HG03432 (cell line): ENCODE data around the gene UBL5.
"Not testable (repeated sequence)": the region's sequence is repeated elsewhere in the genome, so short reads cannot be mapped to it uniquely, and the experiment has no call there.

Experiments used
- ATAC-seq: cut with Tn5 transposase; IDR thresholded peaks from one replicate; pipeline ENCODE4 v1.9.1; 2021; ENCODE audit warnings: mild to moderate bottlenecking, moderate library complexity; ENCODE audit not compliant: unreplicated experiment

UBL5 gene

GRCh38 chr19:9808855-9809824, 18.6 kb upstream of the UBL5 start:
- ATAC-seq: no peak

- no peak for ATAC-seq
Observed at GRCh38 chr19:9811139-9811538, 16.6 kb upstream of the UBL5 start.

- ATAC-seq: no peak
Observed at GRCh38 chr19:9818175-9818733, 9.5 kb upstream of the UBL5 start.

GRCh38 chr19:9818734-9819595, 8.8 kb upstream of the UBL5 start, which contains the start of gene FBXL12:
Gene FBXL12 (minus strand): TSS chr19:9819079. CDS start chr19:9818813, 266 bp downstream.
- peak; percentile 86 for ATAC-seq

GRCh38 chr19:9819596-9819909, 8.2 kb upstream of the UBL5 start:
- no peak for ATAC-seq

- not testable (repeated sequence) for ATAC-seq
Observed at GRCh38 chr19:9820034-9820433, 7.7 kb upstream of the UBL5 start.

GRCh38 chr19:9823816-9824215, 3.9 kb upstream of the UBL5 start:
- no peak for ATAC-seq

- no peak for ATAC-seq
Observed at GRCh38 chr19:9828551-9829063, 889 bp downstream of the UBL5 start.

- ATAC-seq: no peak
Observed at GRCh38 chr19:9834307-9834725, 6.6 kb downstream of the UBL5 start.

- peak; percentile 91 for ATAC-seq
Observed at GRCh38 chr19:9834726-9835506, 7.2 kb downstream of the UBL5 start, which contains the start of gene PIN1. Gene PIN1 (plus strand): TSS chr19:9835318. CDS start chr19:9835345, 27 bp downstream.

GRCh38 chr19:9835507-9835949, 7.8 kb downstream of the UBL5 start:
- ATAC-seq: peak; percentile 17

GRCh38 chr19:9836021-9836420, 8.3 kb downstream of the UBL5 start:
- ATAC-seq: no peak

GRCh38 chr19:9838324-9838723, 10.6 kb downstream of the UBL5 start:
- ATAC-seq: no peak

GRCh38 chr19:9839415-9839814, 11.7 kb downstream of the UBL5 start:
- no peak for ATAC-seq

- no peak for ATAC-seq
Observed at GRCh38 chr19:9842834-9843625, 15.3 kb downstream of the UBL5 start.

GRCh38 chr19:9843626-9844273, 16.0 kb downstream of the UBL5 start:
- not testable (repeated sequence) for ATAC-seq

GRCh38 chr19:9847087-9847671, 19.5 kb downstream of the UBL5 start:
- ATAC-seq: no peak

- no peak for ATAC-seq
Observed at GRCh38 chr19:9848060-9848459, 20.3 kb downstream of the UBL5 start.
